ENCODE results near the gene MYO15A. TPM values are rescaled to one million over a fixed set of nuclear protein-coding genes. Genes with fewer than 3 reads are reported as not detected.

Gene MYO15A
- total RNA-seq, 1 donor from 2014 or later = 0.52 TPM

- Mint-ChIP-seq H3K36me3 (ENCODE audit: low read depth) (no peaks in the 10 kb centered on the region), H3K27me3 (ENCODE audit: low read depth) (peaks cover 2% of the 10 kb centered on the region), H3K4me3 (ENCODE audit: unreplicated experiment) (no peak overlapping the region), H3K27ac (ENCODE audit: unreplicated experiment) (no peak overlapping the region), H3K4me1 (ENCODE audit: low read depth) (no peaks in the 10 kb centered on the region), H3K9me3 (ENCODE audit: low read depth) (no peaks in the 10 kb centered on the region)
- TF ChIP-seq, protein P1, sequence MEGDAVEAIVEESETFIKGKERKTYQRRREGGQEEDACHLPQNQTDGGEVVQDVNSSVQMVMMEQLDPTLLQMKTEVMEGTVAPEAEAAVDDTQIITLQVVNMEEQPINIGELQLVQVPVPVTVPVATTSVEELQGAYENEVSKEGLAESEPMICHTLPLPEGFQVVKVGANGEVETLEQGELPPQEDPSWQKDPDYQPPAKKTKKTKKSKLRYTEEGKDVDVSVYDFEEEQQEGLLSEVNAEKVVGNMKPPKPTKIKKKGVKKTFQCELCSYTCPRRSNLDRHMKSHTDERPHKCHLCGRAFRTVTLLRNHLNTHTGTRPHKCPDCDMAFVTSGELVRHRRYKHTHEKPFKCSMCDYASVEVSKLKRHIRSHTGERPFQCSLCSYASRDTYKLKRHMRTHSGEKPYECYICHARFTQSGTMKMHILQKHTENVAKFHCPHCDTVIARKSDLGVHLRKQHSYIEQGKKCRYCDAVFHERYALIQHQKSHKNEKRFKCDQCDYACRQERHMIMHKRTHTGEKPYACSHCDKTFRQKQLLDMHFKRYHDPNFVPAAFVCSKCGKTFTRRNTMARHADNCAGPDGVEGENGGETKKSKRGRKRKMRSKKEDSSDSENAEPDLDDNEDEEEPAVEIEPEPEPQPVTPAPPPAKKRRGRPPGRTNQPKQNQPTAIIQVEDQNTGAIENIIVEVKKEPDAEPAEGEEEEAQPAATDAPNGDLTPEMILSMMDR (IDR thresholded peaks at IDR 0.05) = no peak
- DNase-seq (ENCODE audit: low spot score) = no peak
Observed at GRCh38 chr17:18173740-18174139, 65.2 kb downstream of the MYO15A start.

DNA sequence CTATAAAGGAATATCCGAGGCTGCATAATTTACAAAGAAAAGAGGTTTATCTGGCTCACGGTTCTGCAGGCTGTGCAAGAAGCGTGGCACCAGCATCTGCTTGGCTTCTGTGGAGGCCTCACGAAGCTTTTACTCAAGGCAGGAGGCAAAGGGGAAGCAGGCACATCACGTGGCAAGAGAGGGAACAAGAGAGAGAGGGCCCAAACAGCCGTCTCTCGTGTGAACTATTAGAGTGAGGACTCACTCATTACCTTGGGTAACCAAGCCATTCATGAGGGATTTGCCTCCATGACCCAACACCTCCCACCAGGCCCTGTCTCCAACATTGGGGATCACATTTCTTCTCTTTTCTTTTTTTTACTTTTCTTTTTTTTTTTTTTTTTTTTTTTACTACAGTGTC is 67.6 kb downstream of the MYO15A start:
- Mint-ChIP-seq H3K27ac (ENCODE audit: unreplicated experiment) (no peak overlapping the region), H3K4me3 (ENCODE audit: unreplicated experiment) (no peak overlapping the region), H3K4me1 (ENCODE audit: low read depth) (no peaks in the 10 kb centered on the region), H3K27me3 (ENCODE audit: low read depth) (peaks cover 2% of the 10 kb centered on the region), H3K36me3 (ENCODE audit: low read depth) (no peaks in the 10 kb centered on the region), H3K9me3 (ENCODE audit: low read depth) (no peaks in the 10 kb centered on the region)
- TF ChIP-seq, protein P1 (IDR thresholded peaks at IDR 0.05) = no peak
- DNase-seq (ENCODE audit: low spot score) = no peak

- no peak overlapping the region for H3K4me3 Mint-ChIP-seq (ENCODE audit: unreplicated experiment)
- TF ChIP-seq, protein P1 (IDR thresholded peaks at IDR 0.05) = no peak
- no peak for DNase-seq (ENCODE audit: low spot score)
- no peaks in the 10 kb centered on the region for H3K9me3 Mint-ChIP-seq (ENCODE audit: low read depth)
- H3K27ac Mint-ChIP-seq (ENCODE audit: unreplicated experiment) = no peak overlapping the region
- H3K4me1 Mint-ChIP-seq (ENCODE audit: low read depth) = peaks cover 3% of the 10 kb centered on the region
- H3K36me3 Mint-ChIP-seq (ENCODE audit: low read depth) = no peaks in the 10 kb centered on the region
- H3K27me3 Mint-ChIP-seq (ENCODE audit: low read depth) = peaks cover under 1% of the 10 kb centered on the region
Observed at GRCh38 chr17:18177133-18177532, 68.6 kb downstream of the MYO15A start.

GRCh38 chr17:18177722-18178121 is 69.2 kb downstream of the MYO15A start:
- Mint-ChIP-seq H3K9me3 (ENCODE audit: low read depth) (no peaks in the 10 kb centered on the region), H3K27ac (ENCODE audit: unreplicated experiment) (no peak overlapping the region)

DNA sequence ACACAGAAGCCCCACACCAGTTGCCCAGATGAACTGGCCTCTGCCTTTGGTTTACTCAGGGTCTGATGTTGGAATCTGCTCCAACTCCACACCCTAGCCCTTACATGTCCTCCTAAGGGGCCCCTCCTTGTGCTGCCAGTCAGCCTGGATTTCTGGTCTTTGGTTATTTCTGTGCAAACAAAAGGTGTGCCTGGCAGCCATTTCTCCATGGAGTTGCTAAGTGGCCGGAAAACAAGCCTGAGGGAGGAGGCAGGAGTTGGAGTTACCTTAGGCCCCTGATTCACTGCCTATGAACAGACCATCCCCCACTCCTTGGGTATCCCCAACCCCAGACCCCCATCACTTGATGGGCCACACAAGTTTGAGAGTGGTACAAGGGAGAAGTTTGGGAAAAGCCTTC is 70.6 kb downstream of the MYO15A start:
- Mint-ChIP-seq H3K4me1 (ENCODE audit: low read depth) (peaks cover 10% of the 10 kb centered on the region), H3K36me3 (ENCODE audit: low read depth) (no peaks in the 10 kb centered on the region), H3K27me3 (ENCODE audit: low read depth) (no peaks in the 10 kb centered on the region), H3K27ac (ENCODE audit: unreplicated experiment) (no peak overlapping the region), H3K9me3 (ENCODE audit: low read depth) (no peaks in the 10 kb centered on the region), H3K4me3 (ENCODE audit: unreplicated experiment) (no peak overlapping the region)
- TF ChIP-seq, protein P1 (IDR thresholded peaks at IDR 0.05) = no peak
- DNase-seq (ENCODE audit: low spot score) = no peak

More at GRCh38 chr17:18177722-18178121, 69.2 kb downstream of the MYO15A start:
- DNase-seq (ENCODE audit: low spot score) = no peak
- Mint-ChIP-seq H3K36me3 (ENCODE audit: low read depth) (no peaks in the 10 kb centered on the region), H3K27me3 (ENCODE audit: low read depth) (no peaks in the 10 kb centered on the region), H3K4me3 (ENCODE audit: unreplicated experiment) (no peak overlapping the region), H3K4me1 (ENCODE audit: low read depth) (peaks cover 9% of the 10 kb centered on the region)
- TF ChIP-seq, protein P1 (IDR thresholded peaks at IDR 0.05) = no peak

Data from chondrocyte (in vitro differentiated cells).